GM12891 (cell line): ENCODE data around the gene NAT8L.

Source experiments
- PAX5 ChIP-seq: IDR thresholded peaks from 2 replicates; pipeline ENCODE4 v1.6.1; 2011; ENCODE audit warnings: low read length, moderate library complexity, mild to moderate bottlenecking; ENCODE audit not compliant: insufficient read depth, severe bottlenecking
- POLR2A ChIP-seq: IDR thresholded peaks from 2 replicates; pipeline ENCODE4 v1.6.1; 2011; ENCODE audit warnings: low read depth, low read length, control low read depth
- POLR2AphosphoS5 ChIP-seq: IDR thresholded peaks from 2 replicates; pipeline ENCODE4 v1.6.1; 2011; ENCODE audit warnings: low read depth, low read length, control low read depth
- POU2F2 ChIP-seq: IDR thresholded peaks from 2 replicates; pipeline ENCODE4 v1.6.1; 2011; ENCODE audit warnings: low read depth, mild to moderate bottlenecking, control low read depth, low read length, moderate library complexity
- SPI1 ChIP-seq: IDR thresholded peaks from 2 replicates; pipeline ENCODE4 v1.6.1; 2011; ENCODE audit warnings: low read depth, low read length, control low read depth
- TAF1 ChIP-seq: IDR thresholded peaks from 2 replicates; pipeline ENCODE4 v1.6.1; 2011; ENCODE audit warnings: low read depth, low read length, control low read depth

- TF ChIP-seq POLR2A (no peak), POLR2AphosphoS5 (no peak), TAF1 (no peak), PAX5 (no peak), POU2F2 (no peak), SPI1 (no peak)
These were observed 37.0 kb downstream of the NAT8L start for GRCh38 chr4:2096073-2096609.
